Measurements from ENCODE around the gene SNX33. TPM values are rescaled to one million over a fixed set of nuclear protein-coding genes. Genes with fewer than 3 reads are reported as not detected.
A peak's percentile ranks its signal among the peaks of the same experiment; 100 is the strongest.

The SNX33 gene
- total RNA-seq, 3 donors from 2014 or later: 23.6 to 38.2 (median 28.7) TPM

DNA sequence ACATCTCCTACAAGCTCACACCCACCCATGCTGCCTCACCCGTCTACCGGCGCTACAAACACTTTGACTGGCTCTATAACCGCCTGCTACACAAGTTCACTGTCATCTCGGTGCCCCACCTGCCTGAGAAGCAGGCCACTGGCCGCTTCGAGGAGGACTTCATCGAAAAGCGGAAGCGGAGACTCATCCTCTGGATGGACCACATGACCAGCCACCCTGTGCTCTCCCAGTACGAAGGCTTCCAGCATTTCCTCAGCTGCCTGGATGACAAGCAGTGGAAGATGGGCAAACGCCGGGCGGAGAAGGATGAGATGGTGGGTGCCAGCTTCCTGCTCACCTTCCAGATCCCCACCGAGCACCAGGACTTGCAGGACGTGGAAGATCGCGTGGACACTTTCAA lies 2.1 kb downstream of the SNX33 start:
- no peak for ATAC-seq
- Histone ChIP-seq H3K4me1 (ENCODE audit: low read depth) (peaks cover 50% of the 10 kb centered on the region), H3K36me3 (ENCODE audit: low read depth) (no peaks in the 10 kb centered on the region), H3K9me3 (no peaks in the 10 kb centered on the region), H3K4me3 (no peak overlapping the region)
- no peak for DNase-seq
- intact Hi-C loops (cut with DNase I, micrococcal nuclease): loop anchor here in 1 of 2 donors (10.0 kb wide), 1 partner anchor 195 kb away; the partner anchor contains the start of gene SIN3A
- TF ChIP-seq, protein P1, sequence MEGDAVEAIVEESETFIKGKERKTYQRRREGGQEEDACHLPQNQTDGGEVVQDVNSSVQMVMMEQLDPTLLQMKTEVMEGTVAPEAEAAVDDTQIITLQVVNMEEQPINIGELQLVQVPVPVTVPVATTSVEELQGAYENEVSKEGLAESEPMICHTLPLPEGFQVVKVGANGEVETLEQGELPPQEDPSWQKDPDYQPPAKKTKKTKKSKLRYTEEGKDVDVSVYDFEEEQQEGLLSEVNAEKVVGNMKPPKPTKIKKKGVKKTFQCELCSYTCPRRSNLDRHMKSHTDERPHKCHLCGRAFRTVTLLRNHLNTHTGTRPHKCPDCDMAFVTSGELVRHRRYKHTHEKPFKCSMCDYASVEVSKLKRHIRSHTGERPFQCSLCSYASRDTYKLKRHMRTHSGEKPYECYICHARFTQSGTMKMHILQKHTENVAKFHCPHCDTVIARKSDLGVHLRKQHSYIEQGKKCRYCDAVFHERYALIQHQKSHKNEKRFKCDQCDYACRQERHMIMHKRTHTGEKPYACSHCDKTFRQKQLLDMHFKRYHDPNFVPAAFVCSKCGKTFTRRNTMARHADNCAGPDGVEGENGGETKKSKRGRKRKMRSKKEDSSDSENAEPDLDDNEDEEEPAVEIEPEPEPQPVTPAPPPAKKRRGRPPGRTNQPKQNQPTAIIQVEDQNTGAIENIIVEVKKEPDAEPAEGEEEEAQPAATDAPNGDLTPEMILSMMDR (IDR thresholded peaks at IDR 0.05): no peak

DNA sequence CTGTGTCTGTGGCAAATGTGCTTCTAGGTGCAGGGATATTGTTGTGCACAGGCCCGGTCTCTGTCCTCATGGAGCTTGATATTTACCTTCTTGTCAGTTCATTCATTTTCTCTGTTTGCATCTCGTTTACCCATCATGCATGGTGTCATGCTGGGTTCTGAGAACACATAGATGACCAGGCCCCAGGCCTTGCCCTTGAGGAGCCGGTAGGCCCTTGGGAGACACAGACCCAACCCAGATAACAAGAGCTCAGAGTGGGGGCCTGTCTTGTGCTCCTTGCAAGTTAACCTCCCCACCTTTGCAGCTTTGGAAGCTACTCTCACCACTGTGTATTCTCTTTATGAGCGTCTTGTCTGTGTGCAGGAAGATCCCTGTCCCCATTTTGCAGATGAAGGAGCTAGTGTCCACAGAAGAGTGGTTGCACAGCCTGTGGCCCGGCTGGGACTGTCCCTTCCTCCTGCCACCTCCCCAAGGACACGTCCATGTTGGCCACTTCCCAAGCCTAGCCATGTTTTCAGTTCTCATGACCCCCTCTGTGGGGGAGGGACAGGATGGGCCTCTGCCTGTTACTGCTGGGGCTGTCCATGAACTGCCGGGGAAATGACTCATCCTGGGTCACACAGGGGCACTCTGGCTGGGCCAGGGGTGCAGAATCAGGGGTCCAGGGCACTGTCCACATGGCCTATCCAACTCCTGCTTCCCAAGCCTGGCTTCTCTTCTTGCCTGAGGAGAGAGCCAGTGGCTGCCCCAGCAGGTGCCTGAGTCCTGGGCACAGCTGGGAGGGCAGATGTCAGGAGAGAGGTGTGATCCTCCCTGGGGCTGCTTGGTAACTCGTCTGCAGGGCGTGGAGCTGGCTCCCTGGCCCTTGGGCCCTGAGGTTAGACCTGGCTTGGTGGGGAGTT lies 3.4 kb downstream of the SNX33 start:
- peak in 1 of 3 donors; percentile 58 for DNase-seq
- peak; percentile 24 for ATAC-seq
- H3K4me1 ChIP-seq (ENCODE audit: low read depth): peaks cover 50% of the 10 kb centered on the region
- no peak overlapping the region for H3K4me3 ChIP-seq
- intact Hi-C loops (cut with DNase I, micrococcal nuclease): no loop called here
- H3K36me3 ChIP-seq (ENCODE audit: low read depth): no peaks in the 10 kb centered on the region
- TF ChIP-seq, protein P1 (IDR thresholded peaks at IDR 0.05): no peak
- no peaks in the 10 kb centered on the region for H3K9me3 ChIP-seq

DNA sequence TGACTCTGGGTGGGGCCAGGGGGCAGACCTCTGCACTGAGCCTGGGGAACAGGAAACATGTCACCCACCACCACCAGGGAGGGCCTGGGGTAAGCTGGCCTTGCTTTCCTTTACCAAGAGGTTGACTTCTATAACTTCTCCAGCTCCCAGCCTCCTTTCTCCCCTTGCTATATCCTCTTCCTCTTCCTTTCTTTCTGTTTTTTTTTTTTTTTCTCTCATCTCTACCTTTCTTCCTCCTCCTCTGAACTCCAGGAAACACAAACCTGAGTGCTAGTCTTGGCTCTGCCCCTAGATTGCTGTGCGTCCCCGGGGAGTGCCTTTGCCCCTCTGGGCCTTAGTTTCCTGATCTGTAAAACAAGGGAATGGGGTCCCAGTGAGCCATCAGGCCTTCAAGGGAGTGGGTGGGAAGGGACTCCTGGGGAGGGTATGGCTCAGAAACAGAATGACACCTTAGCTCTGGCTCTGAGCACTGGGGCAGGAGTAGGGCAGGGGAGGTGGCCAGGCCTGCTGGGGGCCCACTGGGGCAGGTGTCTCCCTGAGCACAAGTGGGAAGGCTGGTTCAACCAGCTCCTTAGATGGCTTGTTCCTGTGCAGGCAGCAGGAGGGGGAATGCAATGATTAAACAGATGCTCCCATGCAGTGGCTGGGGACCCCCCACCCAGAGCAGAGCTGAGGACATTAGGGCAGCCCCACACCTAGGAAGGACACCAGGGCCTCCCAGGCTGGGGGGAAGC lies 4.3 kb downstream of the SNX33 start:
- ATAC-seq (no peak), DNase-seq (no peak)
- Histone ChIP-seq H3K36me3 (ENCODE audit: low read depth) (no peaks in the 10 kb centered on the region), H3K4me3 (no peak overlapping the region), H3K9me3 (no peaks in the 10 kb centered on the region), H3K4me1 (ENCODE audit: low read depth) (peaks cover 50% of the 10 kb centered on the region)
- TF ChIP-seq, protein P1 (IDR thresholded peaks at IDR 0.05): no peak
- intact Hi-C loops (cut with DNase I, micrococcal nuclease): no loop called here

DNA sequence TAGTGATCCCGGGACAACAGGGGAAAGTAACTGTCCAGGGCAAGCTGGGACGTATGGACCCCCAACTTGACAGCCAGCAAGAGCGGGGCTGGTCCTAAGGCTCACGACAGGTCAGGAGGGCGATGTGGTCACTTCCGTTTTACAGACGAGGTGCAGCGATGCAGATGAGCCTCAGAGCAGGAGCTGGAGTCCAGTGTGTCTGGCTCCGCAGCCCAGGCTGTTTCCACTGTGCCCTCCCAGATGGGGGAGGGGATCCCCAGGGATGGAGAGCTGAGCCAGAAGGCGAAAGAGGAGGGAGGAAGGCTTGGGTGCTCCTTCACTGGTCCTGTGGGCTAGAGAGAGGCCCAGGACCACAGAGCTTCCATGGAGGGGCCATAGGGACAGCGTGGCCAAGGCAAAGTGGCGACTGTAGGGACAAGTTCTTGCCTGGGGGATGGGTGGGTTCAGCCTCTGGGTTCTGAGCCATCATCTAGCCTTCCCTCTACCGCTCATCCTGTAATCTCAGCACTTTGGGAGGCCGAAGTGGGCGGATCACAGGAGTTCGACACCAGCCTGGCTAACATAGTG lies 5.7 kb downstream of the SNX33 start:
- H3K36me3 ChIP-seq (ENCODE audit: low read depth): no peaks in the 10 kb centered on the region
- no peak overlapping the region for H3K4me3 ChIP-seq
- no peaks in the 10 kb centered on the region for H3K9me3 ChIP-seq
- peaks cover 50% of the 10 kb centered on the region for H3K4me1 ChIP-seq (ENCODE audit: low read depth)
- intact Hi-C loops (cut with DNase I, micrococcal nuclease): no loop called here
- DNase-seq (no peak), ATAC-seq (no peak)
- TF ChIP-seq, protein P1 (IDR thresholded peaks at IDR 0.05): no peak

DNA sequence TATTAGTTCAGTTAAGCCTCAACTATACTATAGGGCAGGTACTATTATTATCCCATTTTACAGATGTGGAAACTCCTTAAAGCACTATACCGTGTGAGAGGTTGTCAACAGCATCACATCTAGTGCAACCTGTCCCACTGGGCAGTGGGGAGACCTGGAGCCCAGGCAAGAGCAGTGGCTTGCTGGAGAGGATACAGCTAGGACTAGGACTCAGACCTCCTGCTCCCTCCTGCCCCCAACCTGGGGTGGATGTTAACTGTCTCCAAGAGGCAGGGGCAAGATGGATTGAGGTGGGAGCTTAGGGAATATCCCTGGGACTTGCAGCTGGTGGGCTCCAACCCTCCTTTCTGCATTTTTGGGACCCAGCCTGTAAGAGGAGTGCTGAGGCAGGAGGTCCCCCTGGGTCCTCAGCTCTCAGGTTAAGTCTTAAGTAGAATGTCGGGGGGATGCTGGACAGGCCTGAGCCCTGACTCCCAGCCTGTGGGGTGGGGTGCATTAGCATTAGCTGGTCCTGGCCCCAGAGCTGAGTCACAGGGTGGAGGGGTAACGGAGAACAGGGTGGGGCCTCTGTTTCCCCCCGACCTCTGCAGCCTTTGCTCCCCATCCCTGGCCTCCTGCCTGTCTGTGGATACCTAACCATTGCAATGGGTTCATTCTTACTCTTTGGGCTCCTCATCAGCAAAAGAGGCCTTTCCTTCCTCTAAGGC lies 6.6 kb downstream of the SNX33 start:
- no peaks in the 10 kb centered on the region for H3K36me3 ChIP-seq (ENCODE audit: low read depth)
- H3K4me3 ChIP-seq: no peak overlapping the region
- TF ChIP-seq, protein P1 (IDR thresholded peaks at IDR 0.05): no peak
- peaks cover 44% of the 10 kb centered on the region for H3K4me1 ChIP-seq (ENCODE audit: low read depth)
- intact Hi-C loops (cut with DNase I, micrococcal nuclease): no loop called here
- ATAC-seq (no peak), DNase-seq (no peak)
- no peaks in the 10 kb centered on the region for H3K9me3 ChIP-seq
